Measurements from ENCODE around the gene HPS1. TPM values are rescaled to one million over a fixed set of nuclear protein-coding genes. Genes with fewer than 3 reads are reported as not detected.
A peak's percentile ranks its signal among the peaks of the same experiment; 100 is the strongest.

The HPS1 gene
- total and polyA plus RNA-seq, 2 of the 4 experiments (the other 2 are of a cell fraction), result 14.0 to 55.2 TPM

GRCh38 chr10:98378722-98379121, 68.0 kb downstream of the HPS1 start:
- Histone ChIP-seq H3K14ac (replicated peaks; ENCODE audit: low read depth, low read length) (peak overlapping the region; percentile 69; the same call in 1 of the 2 replicates), H3K4ac (ENCODE audit: low read depth, low read length) (peak overlapping the region; percentile 20; the same call in 1 of the 2 replicates), H3K4me3 (ENCODE audit: insufficient read depth, low read depth, low read length) (no peak overlapping the region), H3K4me1 (ENCODE audit: control insufficient read depth, insufficient read depth, low read length) (peaks cover 47% of the 10 kb centered on the region), H2AK9ac (replicated peaks; ENCODE audit: low read depth, low read length, poor library complexity) (no peak overlapping the region), H3K79me1 (ENCODE audit: low read depth in 1 of 2, low read length in 2 of 2) (no peaks in the 10 kb centered on the region; a peak in 1 of 4 replicates), H4K91ac (ENCODE audit: insufficient read depth, low read depth, low read length) (no peak overlapping the region), H2AFZ (replicated peaks; ENCODE audit: low read length, poor library complexity) (no peak overlapping the region), H3K27ac (ENCODE audit: insufficient read depth, low read length) (no peak overlapping the region), H2BK120ac (ENCODE audit: low read depth, low read length) (peak overlapping the region; percentile 85), H4K20me1 (ENCODE audit: insufficient read depth, low read length) (no peaks in the 10 kb centered on the region), H3K23ac (ENCODE audit: low read depth, low read length) (no peak overlapping the region), H3K27me3 (ENCODE audit: control insufficient read depth, insufficient read depth, low read length) (no peaks in the 10 kb centered on the region), H3K9ac (ENCODE audit: low read depth, low read length) (no peak overlapping the region), H3K36me3 (ENCODE audit: control insufficient read depth, insufficient read depth, low read length) (no peaks in the 10 kb centered on the region; the same call in 1 of the 2 replicates), H4K8ac (ENCODE audit: low read depth in 2 of 2, low read length in 2 of 2) (0 out of 4 replicates have a peak overlapping the region, but pooled peaks of 1 of the 2 experiments have one; percentile 21), H2AK5ac (ENCODE audit: low read depth, low read length) (no peak overlapping the region; the same call in 1 of the 2 replicates), H3K4me2 (ENCODE audit: low read depth, low read length) (peak overlapping the region; percentile 69; the same call in 1 of the 2 replicates), H3K9me1 (ENCODE audit: insufficient read depth, low read length) (peaks cover 28% of the 10 kb centered on the region), H4K5ac (ENCODE audit: low read depth, low read length) (no peak overlapping the region), H2BK5ac (ENCODE audit: low read depth, low read length, poor library complexity, severe bottlenecking) (peak overlapping the region; percentile 81), H2BK15ac (ENCODE audit: low read depth, low read length) (peak overlapping the region; percentile 55; the same call in 1 of the 3 replicates), H3K56ac (ENCODE audit: extremely low read depth, insufficient read depth, low read length) (no peak overlapping the region), H3K9me3 (ENCODE audit: control insufficient read depth, insufficient read depth, low read length) (peaks cover 2% of the 10 kb centered on the region; the same call in 1 of the 2 replicates), H2BK20ac (ENCODE audit: low read depth, low read length) (peak overlapping the region; percentile 79), H3K18ac (ENCODE audit: low read depth, low read length) (peak overlapping the region; percentile 73; the same call in 1 of the 2 replicates)
- intact Hi-C loops (cut with micrococcal nuclease) (loop anchor here (2.0 kb wide), 1 partner anchor 46 kb away; no protein-coding TSS in a partner anchor), dilution Hi-C loops (cut with HindIII; ENCODE audit: low sequenced_read_pairs, unreplicated experiment) (no loop called here), in situ Hi-C loops (cut with MboI; ENCODE audit: low sequenced_read_pairs) (no loop called here)
- 100% methylated on average over 3 of the region's 4 CpGs; no CpG with 5 or more reads in 1 of the 2 experiments for WGBS, 2 experiments (ENCODE audit: extremely low coverage in 2 of 2, insufficient read length in 1 of 2)
- ChIA-PET POLR2A (ENCODE audit: unreplicated experiment) (no interaction called here), CTCF (interaction anchor here (0.6 to 0.8 kb wide), 2 partner anchors 34 to 58 kb away, joined by 3 read pairs; no protein-coding TSS in a partner anchor)
- TF ChIP-seq POLR2A (IDR thresholded peaks at IDR 0.05; ENCODE audit: low read depth, low read length) (no peak), RCOR1 (IDR thresholded peaks at IDR 0.05; ENCODE audit: insufficient replicate concordance, low read length) (peak; percentile 60), USF2 (IDR thresholded peaks at IDR 0.05; ENCODE audit: low read depth, low read length) (no peak), SMC3 (IDR thresholded peaks at IDR 0.05; ENCODE audit: low read depth, low read length) (no peak), CEBPB (IDR thresholded peaks at IDR 0.05; ENCODE audit: low read depth, low read length) (no peak), NFE2L2 (IDR thresholded peaks at IDR 0.05; ENCODE audit: low read depth, low read length) (peak; percentile 82), BHLHE40 (IDR thresholded peaks at IDR 0.05; ENCODE audit: low read depth, low read length) (peak; percentile 12; the same call in 1 of the 2 replicates), CHD1 (IDR thresholded peaks at IDR 0.05; ENCODE audit: low read depth, low read length) (no peak), MXI1 (IDR thresholded peaks at IDR 0.05; ENCODE audit: borderline replicate concordance, low read depth, low read length) (no peak), FOS (IDR thresholded peaks at IDR 0.05; ENCODE audit: low read depth, low read length) (peak; percentile 88), CTCF (conservative IDR thresholded peaks at IDR 0.05; ENCODE audit: low read depth, low read length) (no peak), RFX5 (IDR thresholded peaks at IDR 0.05; ENCODE audit: low read depth, low read length) (no peak), MAFK (IDR thresholded peaks at IDR 0.05; ENCODE audit: low read depth, low read length) (peak; percentile 70), MAZ (IDR thresholded peaks at IDR 0.05; ENCODE audit: borderline replicate concordance, low read depth, low read length) (no peak), RAD21 (IDR thresholded peaks at IDR 0.05; ENCODE audit: low read length) (no peak), ELK1 (IDR thresholded peaks at IDR 0.05; ENCODE audit: borderline replicate concordance, low read depth, low read length) (no peak)
- BruUV-seq (replicated peaks), result no TSS peak
- peak; percentile 91 for DNase-seq
- ATAC-seq (ENCODE audit: low read depth), result peak; percentile 79

Measured in IMR-90 (cell line).